Cardiac fibroblast (primary cell): ENCODE measurements around the gene ARHGAP31.
A peak's percentile ranks its signal among the peaks of the same experiment; 100 is the strongest.

Experiments used
- DNase-seq, 2 donors: peaks; one replicate each; pipeline versions ENCODE4 v3.0.0 to v3.0.0-alpha.2; 2010; ENCODE audit warnings: low read depth in 2 of 2
- H3K4me3 ChIP-seq, 2 donors: replicated peaks in 1 of 2; 1 replicate in 1 of 2; 2 replicates in 1 of 2; pipeline ENCODE4 v1.5.1; 2011; ENCODE audit warnings: low read depth in 2 of 2, low read length in 2 of 2, mild to moderate bottlenecking in 2 of 2, moderate library complexity in 1 of 2
- TF ChIP-seq, protein P1 (sequence below): IDR thresholded peaks from one replicate; pipeline ENCODE4 v1.5.1; 2011; ENCODE audit warnings: low read depth, mild to moderate bottlenecking, low read length, inconsistent platforms

The ARHGAP31 gene

GRCh38 chr3:119378259-119378803 is 84.1 kb downstream of the ARHGAP31 start:
- DNase-seq = no peak
- no peak overlapping the region for H3K4me3 ChIP-seq
- TF ChIP-seq, protein P1, sequence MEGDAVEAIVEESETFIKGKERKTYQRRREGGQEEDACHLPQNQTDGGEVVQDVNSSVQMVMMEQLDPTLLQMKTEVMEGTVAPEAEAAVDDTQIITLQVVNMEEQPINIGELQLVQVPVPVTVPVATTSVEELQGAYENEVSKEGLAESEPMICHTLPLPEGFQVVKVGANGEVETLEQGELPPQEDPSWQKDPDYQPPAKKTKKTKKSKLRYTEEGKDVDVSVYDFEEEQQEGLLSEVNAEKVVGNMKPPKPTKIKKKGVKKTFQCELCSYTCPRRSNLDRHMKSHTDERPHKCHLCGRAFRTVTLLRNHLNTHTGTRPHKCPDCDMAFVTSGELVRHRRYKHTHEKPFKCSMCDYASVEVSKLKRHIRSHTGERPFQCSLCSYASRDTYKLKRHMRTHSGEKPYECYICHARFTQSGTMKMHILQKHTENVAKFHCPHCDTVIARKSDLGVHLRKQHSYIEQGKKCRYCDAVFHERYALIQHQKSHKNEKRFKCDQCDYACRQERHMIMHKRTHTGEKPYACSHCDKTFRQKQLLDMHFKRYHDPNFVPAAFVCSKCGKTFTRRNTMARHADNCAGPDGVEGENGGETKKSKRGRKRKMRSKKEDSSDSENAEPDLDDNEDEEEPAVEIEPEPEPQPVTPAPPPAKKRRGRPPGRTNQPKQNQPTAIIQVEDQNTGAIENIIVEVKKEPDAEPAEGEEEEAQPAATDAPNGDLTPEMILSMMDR = no peak

DNA sequence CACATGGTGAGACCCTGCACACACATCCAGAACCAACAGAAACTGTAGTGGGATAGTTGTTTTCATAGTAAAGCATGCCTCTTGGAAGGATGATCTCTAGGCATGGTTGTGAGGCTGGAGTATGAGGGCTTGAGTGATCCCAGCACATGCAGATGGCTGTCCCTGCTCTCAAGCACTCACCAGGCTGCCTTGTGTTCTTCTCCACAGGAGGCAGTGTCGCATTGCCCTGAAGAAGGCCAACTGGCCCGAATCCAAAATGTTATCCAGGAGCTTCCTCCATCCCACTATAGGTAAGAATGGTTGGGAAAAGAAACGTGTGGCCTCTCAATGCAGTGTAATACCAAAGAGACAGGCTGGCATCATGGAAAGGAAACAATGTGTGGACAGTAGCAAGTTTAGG is 86.5 kb downstream of the ARHGAP31 start:
- no peak overlapping the region for H3K4me3 ChIP-seq
- TF ChIP-seq, protein P1 = peak; percentile 15
- peak in 1 of 2 donors; percentile 8 for DNase-seq

DNA sequence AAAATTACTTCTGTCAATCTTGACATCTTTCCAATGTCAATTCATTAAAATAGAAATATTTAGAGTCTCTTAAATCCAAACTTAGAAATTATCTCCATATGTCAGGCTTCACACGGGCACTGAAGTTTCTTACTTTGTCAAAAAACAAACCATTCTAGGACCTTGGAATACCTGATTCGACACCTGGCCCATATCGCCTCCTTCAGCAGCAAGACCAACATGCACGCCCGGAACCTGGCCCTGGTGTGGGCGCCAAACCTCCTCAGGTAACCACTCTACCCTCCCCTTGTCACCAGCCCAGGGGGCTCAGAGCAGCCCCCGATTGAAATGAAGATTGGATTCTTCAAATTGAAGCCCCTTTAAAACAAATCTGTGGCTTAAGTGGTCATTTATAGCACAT is 88.0 kb downstream of the ARHGAP31 start:
- H3K4me3 ChIP-seq = no peak overlapping the region
- no peak for DNase-seq
- TF ChIP-seq, protein P1 = no peak

DNA sequence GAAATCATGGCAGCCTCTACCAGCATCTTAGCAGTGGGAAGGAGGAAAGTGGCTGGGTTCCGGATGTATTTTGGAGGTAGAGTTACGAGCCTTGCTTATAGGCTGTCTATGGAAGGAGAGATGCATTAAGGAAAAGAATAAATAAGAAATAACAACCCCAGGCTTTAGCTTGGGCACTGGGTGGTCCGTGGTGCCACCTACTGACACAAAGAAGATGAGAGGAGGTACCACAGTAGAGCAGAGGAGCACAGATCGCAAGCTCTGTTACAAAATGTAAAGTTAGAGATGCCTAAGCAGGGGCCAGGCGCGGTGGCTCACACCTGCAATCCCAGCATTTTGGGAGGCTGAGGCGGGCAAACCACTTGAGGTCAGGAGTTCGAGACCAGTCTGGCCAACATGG is 94.4 kb downstream of the ARHGAP31 start:
- H3K4me3 ChIP-seq = no peak overlapping the region
- TF ChIP-seq, protein P1 = no peak
- DNase-seq = peak in 1 of 2 donors; percentile 22

DNA sequence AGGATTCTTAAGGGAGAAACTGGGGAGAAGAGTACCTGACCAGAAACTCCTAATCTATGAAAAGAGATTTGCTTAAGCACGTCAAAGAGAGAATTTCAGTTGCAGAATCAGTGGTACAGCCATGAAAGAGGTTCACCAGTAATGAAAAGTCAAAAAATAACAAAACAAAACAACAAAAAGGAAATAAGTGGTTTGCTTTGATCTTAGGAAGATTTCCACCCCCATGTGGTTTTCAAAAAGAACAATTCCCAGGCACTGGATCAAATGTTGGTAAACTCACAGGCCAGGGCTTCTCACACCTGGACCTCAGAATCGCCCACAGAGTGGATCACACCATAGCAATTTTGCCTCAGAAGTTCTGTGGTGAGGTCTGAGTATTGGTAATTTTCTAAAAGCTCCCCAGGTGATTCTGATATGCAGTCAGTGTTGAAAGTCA is 101.8 kb downstream of the ARHGAP31 start:
- TF ChIP-seq, protein P1 = no peak
- H3K4me3 ChIP-seq = no peak overlapping the region
- no peak for DNase-seq

GRCh38 chr3:119396870-119397269 is 102.7 kb downstream of the ARHGAP31 start:
- TF ChIP-seq, protein P1 = no peak
- DNase-seq = no peak

DNA sequence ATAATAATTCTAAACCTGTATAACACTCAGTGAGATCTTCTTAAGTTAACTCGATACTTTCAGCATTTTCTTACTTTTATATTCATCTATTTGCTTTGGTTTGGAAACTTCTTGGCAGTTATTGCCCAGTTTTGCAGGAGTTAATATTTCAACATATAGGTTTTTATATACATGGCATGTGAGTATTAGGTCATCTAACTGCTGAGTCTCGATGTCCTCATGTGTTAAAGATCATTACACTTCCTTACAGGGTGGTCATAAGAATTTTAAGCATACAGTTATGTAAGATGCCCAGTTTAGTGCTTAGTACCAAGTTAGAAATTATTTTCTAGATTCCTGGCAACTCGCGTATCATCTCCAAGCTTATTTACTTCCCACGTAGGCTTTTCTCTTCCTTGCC is 106.3 kb downstream of the ARHGAP31 start:
- TF ChIP-seq, protein P1 = no peak
- H3K4me3 ChIP-seq = no peak overlapping the region
- no peak for DNase-seq

More at GRCh38 chr3:119396870-119397269, 102.7 kb downstream of the ARHGAP31 start:
- no peak overlapping the region for H3K4me3 ChIP-seq
